H54 (cell line): Measurements from ENCODE around the gene TMEM242.

Experiments
- DNase-seq: peaks from one replicate; pipeline ENCODE4 v3.0.0; 2011; ENCODE audit warnings: low spot score, mixed read lengths; ENCODE audit not compliant: insufficient read length
- FAIRE-seq: peaks from 3 replicates; lab custom pipeline; 2011; peaks lifted over from hg19 to GRCh38; lab: Jason Lieb, UNC
- POLR2A ChIP-seq: IDR thresholded peaks from 2 replicates; pipeline ENCODE4 v1.6.1; 2011; ENCODE audit warnings: low read depth, mild to moderate bottlenecking, low read length

TMEM242 gene

DNA sequence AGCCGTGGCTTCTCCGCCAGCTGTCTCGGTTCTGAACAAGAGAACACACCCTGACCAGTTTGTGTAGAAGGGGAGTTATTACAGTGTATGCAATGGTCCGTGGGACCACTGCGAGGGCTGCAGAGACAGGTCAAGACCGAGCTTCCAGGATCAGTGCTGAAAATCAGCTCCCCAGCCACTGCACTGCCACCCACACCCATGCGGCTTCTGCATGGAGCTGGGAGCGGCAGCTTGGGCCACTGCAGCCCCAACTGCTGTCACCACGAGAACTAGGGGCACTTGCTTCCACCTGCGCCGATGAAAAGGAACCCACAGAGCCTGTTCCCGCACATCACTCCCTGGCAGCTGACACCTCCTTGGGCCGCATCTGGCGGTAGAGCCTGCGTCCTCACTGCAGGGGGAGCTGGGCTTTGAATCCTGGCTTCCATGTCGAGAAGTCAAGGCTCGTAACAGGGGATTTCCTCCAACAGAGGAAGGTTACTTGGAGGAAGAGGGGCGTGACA, 56.2 kb downstream of the TMEM242 start:
- TF ChIP-seq POLR2A = no peak
- DNase-seq (no peak), FAIRE-seq (no peak)

- FAIRE-seq = no peak
- no peak for TF ChIP-seq POLR2A
- DNase-seq = no peak
Measured at GRCh38 chr6:157266274-157267101, 56.8 kb downstream of the TMEM242 start.

DNA sequence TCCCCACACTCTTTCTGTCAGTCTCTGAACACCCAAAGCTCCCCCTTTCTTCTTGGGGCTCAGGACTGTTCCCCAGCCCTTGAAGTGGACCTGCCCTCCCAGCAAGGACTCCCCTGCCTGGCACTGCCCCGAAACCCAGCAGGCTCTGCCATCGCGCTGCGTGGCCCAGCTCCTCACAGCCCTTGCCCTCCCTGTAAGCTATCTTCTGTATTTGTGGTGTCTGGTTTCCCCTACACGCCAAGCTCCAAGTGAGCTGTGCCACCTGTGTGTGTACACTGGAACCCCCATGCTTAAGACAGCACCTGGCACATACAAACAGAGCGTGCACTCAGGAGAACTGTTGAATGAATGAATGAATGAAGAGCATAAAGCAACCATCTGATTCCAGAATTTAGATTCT, 57.7 kb downstream of the TMEM242 start:
- no peak for DNase-seq
- no peak for TF ChIP-seq POLR2A
- no peak for FAIRE-seq

DNA sequence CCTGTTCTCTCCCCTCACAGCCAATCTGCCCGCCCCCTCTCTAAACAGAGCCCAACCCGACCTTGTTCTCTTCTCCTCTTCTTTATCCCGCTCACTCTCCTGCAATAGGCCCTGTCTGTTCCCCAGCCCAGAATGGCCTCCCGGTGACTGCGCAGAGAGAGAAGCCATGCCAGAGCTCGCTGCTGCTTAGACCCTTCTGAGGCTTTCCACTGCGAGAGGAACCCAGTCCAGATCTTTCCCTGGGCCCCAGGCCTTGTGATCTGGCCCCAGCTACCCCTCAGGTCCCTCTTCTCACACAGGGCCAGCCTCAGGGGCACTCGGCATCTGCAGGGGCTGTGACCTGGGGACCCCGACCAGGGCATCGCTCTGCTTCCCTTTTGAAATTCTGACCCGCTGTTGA, 58.1 kb downstream of the TMEM242 start:
- DNase-seq (no peak), FAIRE-seq (no peak)
- no peak for TF ChIP-seq POLR2A

DNA sequence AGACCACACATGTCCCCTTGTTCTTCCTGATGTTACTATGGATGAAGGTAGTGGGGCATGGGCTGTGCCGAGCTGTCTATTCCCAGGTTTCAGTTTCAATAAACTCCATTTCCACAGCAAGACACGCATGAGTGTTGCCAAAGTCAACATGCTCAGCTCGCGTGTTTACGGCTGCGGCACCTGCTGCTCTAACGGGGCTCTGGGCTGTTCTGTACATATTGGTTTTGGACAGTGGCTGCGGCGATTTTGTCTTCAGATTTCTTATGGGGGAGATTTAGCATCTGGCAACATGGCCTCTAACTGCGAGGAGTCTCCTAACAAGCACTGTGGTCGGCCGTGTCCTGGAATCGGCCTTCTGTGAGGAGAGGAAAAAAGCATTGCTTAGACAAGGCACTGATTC, 58.6 kb downstream of the TMEM242 start:
- FAIRE-seq (no peak), DNase-seq (no peak)
- no peak for TF ChIP-seq POLR2A

- no peak for TF ChIP-seq POLR2A
- no peak for DNase-seq
- FAIRE-seq = no peak
Measured at GRCh38 chr6:157263881-157264397, 59.4 kb downstream of the TMEM242 start.

- TF ChIP-seq POLR2A = no peak
- DNase-seq (no peak), FAIRE-seq (no peak)
Measured at GRCh38 chr6:157263146-157263545, 60.2 kb downstream of the TMEM242 start.

DNA sequence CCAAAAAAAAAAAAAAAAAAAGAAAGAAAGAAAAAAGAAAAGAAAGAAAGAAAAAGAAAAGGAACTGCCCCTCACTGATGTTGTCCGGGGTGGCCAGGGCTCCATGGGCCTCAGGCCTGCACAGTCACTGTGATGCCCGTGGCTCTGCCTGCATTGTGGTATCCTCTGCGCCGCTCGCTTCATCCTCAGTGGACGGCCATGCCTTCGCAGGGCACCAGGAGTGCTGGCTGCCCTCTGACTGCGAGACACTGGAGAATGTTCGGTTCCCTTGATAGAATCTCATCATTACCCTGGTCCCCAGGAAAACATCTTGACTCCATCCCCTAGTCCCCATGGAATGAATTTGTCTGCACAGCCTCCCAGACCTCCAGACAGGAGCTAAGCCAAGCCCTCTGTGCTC, 61.7 kb downstream of the TMEM242 start:
- no peak for TF ChIP-seq POLR2A
- no peak for FAIRE-seq

DNA sequence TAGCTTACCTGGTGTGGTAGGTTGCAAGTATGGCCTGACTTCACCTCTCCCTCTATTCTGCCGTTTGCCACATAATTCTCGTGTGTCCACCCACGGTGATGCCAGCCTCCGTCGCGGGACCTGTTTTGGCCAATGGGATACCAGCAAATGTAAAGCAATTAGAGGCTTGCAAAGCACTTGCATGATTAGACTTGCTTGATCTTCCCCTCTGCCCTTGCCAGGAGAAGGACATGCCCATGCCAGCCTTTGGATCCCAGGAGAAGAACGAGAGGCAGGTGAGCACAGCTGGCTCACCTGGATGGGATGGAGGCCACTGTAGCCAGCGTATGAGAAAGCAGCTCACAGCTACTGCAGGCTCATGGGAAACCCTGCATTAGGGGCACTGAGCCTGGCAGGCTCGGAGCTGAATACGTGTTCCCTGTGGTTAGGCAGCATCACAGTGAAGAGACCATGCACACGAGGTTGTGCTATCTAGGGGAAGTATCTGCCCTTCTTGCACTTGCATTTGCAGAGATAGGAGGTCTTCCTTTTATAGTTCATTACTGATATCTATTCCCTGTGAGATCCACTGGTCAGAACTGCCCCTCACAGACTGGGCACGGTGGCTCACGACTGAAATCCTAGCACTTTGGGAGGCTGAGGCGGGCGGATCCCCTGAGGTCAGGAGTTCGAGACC, 62.4 kb downstream of the TMEM242 start:
- DNase-seq (no peak), FAIRE-seq (no peak)
- no peak for TF ChIP-seq POLR2A

More for the DNA sequence above, 61.7 kb downstream of the TMEM242 start:
- DNase-seq = no peak

GRCh38 chr6:157259443-157259842, 63.9 kb downstream of the TMEM242 start:
- no peak for DNase-seq
- FAIRE-seq = no peak
- no peak for TF ChIP-seq POLR2A

DNA sequence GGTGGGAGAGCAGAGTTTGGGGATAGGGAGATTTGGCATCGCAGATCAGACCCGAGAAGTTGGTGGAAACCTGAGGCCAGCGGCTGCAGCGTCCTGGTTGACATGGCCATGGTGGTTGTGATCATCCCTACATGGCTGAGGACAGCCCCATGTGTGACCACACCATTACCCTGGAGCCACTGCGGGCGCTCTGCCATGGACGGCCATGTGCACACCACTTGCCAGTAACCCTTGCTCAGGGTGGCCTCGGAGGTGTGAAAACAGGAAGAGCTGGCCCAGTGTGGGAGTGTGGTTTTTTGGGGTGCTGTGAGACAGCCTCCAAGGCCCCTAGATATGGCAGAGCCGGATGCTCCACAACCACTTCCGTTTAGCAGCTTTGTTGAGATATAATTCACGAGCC, 64.4 kb downstream of the TMEM242 start:
- DNase-seq (no peak), FAIRE-seq (no peak)
- TF ChIP-seq POLR2A = no peak

- FAIRE-seq = no peak
- no peak for DNase-seq
- TF ChIP-seq POLR2A = no peak
Measured at GRCh38 chr6:157255079-157255478, 68.2 kb downstream of the TMEM242 start.

GRCh38 chr6:157254538-157254937, 68.8 kb downstream of the TMEM242 start:
- no peak for FAIRE-seq
- no peak for TF ChIP-seq POLR2A
- no peak for DNase-seq

DNA sequence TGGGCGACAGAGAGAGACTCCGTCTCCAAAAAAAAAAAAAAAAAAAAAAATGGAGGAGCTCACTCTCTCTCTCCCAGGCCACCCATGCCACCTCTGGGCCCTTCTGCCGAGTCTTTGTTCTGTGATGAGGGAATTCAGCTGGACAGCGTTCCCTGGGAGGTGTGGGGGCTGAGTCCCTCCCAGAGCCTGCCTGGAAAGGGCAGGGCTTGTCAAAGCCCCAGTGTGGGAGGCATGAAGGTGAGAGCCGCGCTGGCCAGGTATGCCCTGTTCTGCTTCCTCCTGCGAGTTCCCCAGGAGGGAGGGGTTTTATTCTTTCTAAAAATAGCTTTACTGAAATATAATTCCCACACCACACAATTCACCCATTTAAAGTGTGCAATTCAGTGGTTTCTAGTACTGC, 69.6 kb downstream of the TMEM242 start:
- DNase-seq (no peak), FAIRE-seq (no peak)
- no peak for TF ChIP-seq POLR2A
